Measurements from ENCODE around the gene WSB2. TPM values are rescaled to one million over a fixed set of nuclear protein-coding genes. Genes with fewer than 3 reads are reported as not detected.

WSB2 gene
- total and polyA plus RNA-seq, 4 donors, result 41.1 to 97.3 (median 69.3) TPM

GRCh38 chr12:118017926-118018325, 43.1 kb downstream of the WSB2 start:
- Histone ChIP-seq H3K4me1 (ENCODE audit: control insufficient read depth in 1 of 2, insufficient read depth in 2 of 2, low read length in 2 of 2) (no peaks in the 10 kb centered on the region), H3K27ac (ENCODE audit: low read depth in 1 of 2, low read length in 2 of 2) (no peak overlapping the region), H3K9me3 (ENCODE audit: control insufficient read depth, low read length) (no peaks in the 10 kb centered on the region), H3K4me3 (ENCODE audit: low read length in 2 of 2) (no peak overlapping the region), H3K36me3 (ENCODE audit: control insufficient read depth in 1 of 2, insufficient read depth in 2 of 2, low read length in 1 of 2) (peaks cover 0 to 2% of the 10 kb centered on the region in 2 donors), H3K27me3 (ENCODE audit: control insufficient read depth in 1 of 2, insufficient read depth in 2 of 2, low read length in 1 of 2) (no peaks in the 10 kb centered on the region)
- DNase-seq (no peak), ATAC-seq (ENCODE audit: low FRiP score) (no peak)
- intact Hi-C loops (cut with DNase I), result loop anchor here (5.0 to 10.0 kb wide), 3 partner anchors 34 to 143 kb away; no protein-coding TSS in a partner anchor

GRCh38 chr12:118016424-118017264, 44.3 kb downstream of the WSB2 start, which contains the start of gene RFC5:
Gene RFC5, plus strand, starts transcription at chr12:118016703. Its CDS starts 125 bp downstream, at chr12:118016828.
- no peaks in the 10 kb centered on the region for H3K9me3 ChIP-seq (ENCODE audit: control insufficient read depth, low read length)
- no peak within 1 kb of the TSS for H3K27ac ChIP-seq (ENCODE audit: low read depth in 1 of 2, low read length in 2 of 2)
- 0% methylated on average over 59 to 61 of the region's 61 CpGs for WGBS, 2 donors
- H3K4me1 ChIP-seq (ENCODE audit: control insufficient read depth in 1 of 2, insufficient read depth in 2 of 2, low read length in 2 of 2), result no peaks in the 10 kb centered on the region
- ATAC-seq (ENCODE audit: low FRiP score), result peak; percentile 99
- intact Hi-C loops (cut with DNase I), result loop anchor here (5.0 to 10.0 kb wide), 3 partner anchors 36 to 142 kb away; no protein-coding TSS in a partner anchor
- DNase-seq, result peak; percentile 99 to 100
- H3K27me3 ChIP-seq (ENCODE audit: control insufficient read depth in 1 of 2, insufficient read depth in 2 of 2, low read length in 1 of 2), result no peaks in the 10 kb centered on the region
- H3K4me3 ChIP-seq (ENCODE audit: low read length in 2 of 2), result peak within 1 kb of the TSS; percentile 13 to 52
- peaks cover 0 to 2% of the 10 kb centered on the region in 2 donors for H3K36me3 ChIP-seq (ENCODE audit: control insufficient read depth in 1 of 2, insufficient read depth in 2 of 2, low read length in 1 of 2)

DNA sequence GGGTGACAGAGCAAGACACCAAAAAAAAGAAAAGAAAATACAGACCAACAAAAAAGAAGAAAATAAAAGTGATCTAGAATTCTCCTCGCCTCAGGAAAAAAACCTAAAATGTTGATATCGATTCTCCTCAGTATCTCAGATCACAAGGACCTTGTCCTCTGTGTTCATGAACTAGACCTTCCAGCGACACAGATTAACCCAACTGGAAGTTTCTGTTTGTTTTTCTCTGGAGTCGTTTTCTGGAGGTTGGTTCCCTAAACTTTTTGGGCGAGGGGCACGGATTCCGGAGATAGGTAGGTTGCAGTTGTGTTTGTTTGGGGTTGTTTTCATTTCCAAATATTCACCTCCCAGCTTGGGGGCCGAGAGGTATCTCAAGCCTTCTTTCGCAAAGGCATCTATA, 45.0 kb downstream of the WSB2 start:
- Histone ChIP-seq H3K27ac (ENCODE audit: low read depth in 1 of 2, low read length in 2 of 2) (no peak overlapping the region), H3K4me3 (ENCODE audit: low read length in 2 of 2) (peak overlapping the region; percentile 1 to 13), H3K27me3 (ENCODE audit: control insufficient read depth in 1 of 2, insufficient read depth in 2 of 2, low read length in 1 of 2) (no peaks in the 10 kb centered on the region), H3K4me1 (ENCODE audit: control insufficient read depth in 1 of 2, insufficient read depth in 2 of 2, low read length in 2 of 2) (no peaks in the 10 kb centered on the region), H3K9me3 (ENCODE audit: control insufficient read depth, low read length) (no peaks in the 10 kb centered on the region), H3K36me3 (ENCODE audit: control insufficient read depth in 1 of 2, insufficient read depth in 2 of 2, low read length in 1 of 2) (peaks cover 0 to 2% of the 10 kb centered on the region in 2 donors)
- no peak for DNase-seq
- intact Hi-C loops (cut with DNase I), result loop anchor here (2.0 to 10.0 kb wide), 4 partner anchors 36 to 141 kb away; no protein-coding TSS in a partner anchor
- 23 to 28% methylated on average over 9 of the region's 9 CpGs for WGBS, 2 donors
- no peak for ATAC-seq (ENCODE audit: low FRiP score)

GRCh38 chr12:118015306-118015705, 45.7 kb downstream of the WSB2 start:
- 88 to 92% methylated on average over 2 of the region's 2 CpGs for WGBS, 2 donors
- DNase-seq (no peak), ATAC-seq (ENCODE audit: low FRiP score) (no peak)
- Histone ChIP-seq H3K36me3 (ENCODE audit: control insufficient read depth in 1 of 2, insufficient read depth in 2 of 2, low read length in 1 of 2) (peaks cover 0 to 2% of the 10 kb centered on the region in 2 donors), H3K4me1 (ENCODE audit: control insufficient read depth in 1 of 2, insufficient read depth in 2 of 2, low read length in 2 of 2) (no peaks in the 10 kb centered on the region), H3K27me3 (ENCODE audit: control insufficient read depth in 1 of 2, insufficient read depth in 2 of 2, low read length in 1 of 2) (no peaks in the 10 kb centered on the region), H3K4me3 (ENCODE audit: low read length in 2 of 2) (no peak overlapping the region), H3K27ac (ENCODE audit: low read depth in 1 of 2, low read length in 2 of 2) (no peak overlapping the region), H3K9me3 (ENCODE audit: control insufficient read depth, low read length) (no peaks in the 10 kb centered on the region)
- intact Hi-C loops (cut with DNase I), result loop anchor here (2.0 to 10.0 kb wide), 4 partner anchors 37 to 141 kb away; no protein-coding TSS in a partner anchor

DNA sequence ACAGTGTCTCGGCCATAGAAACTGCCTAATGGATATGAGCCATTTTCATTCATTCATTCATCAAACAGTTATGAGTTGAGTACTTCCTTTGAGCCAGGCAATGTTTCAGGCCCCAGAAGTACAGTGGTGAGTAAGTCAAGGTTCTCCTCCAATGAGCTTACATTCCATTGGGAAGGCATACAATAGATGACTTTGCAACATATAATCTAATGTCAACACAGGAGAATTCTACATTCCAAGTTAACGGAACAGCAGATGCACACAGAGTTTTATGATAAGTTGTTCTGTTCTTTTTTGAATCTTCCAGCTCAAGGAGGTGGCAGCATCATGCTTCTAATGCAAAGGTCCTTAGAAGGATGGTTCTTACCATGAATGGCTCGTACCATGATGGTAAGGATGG, 47.7 kb downstream of the WSB2 start:
- no peaks in the 10 kb centered on the region for H3K4me1 ChIP-seq (ENCODE audit: control insufficient read depth in 1 of 2, insufficient read depth in 2 of 2, low read length in 2 of 2)
- DNase-seq, result no peak
- intact Hi-C loops (cut with DNase I), result loop anchor here in 1 of 2 donors (10.0 kb wide), 1 partner anchor 138 kb away; no protein-coding TSS in a partner anchor
- H3K9me3 ChIP-seq (ENCODE audit: control insufficient read depth, low read length), result no peaks in the 10 kb centered on the region
- no peaks in the 10 kb centered on the region for H3K36me3 ChIP-seq (ENCODE audit: control insufficient read depth in 1 of 2, insufficient read depth in 2 of 2, low read length in 1 of 2)
- WGBS, 2 donors, result 75 to 76% methylated on average over 3 of the region's 3 CpGs
- no peak overlapping the region for H3K27ac ChIP-seq (ENCODE audit: low read depth in 1 of 2, low read length in 2 of 2)
- no peak for ATAC-seq (ENCODE audit: low FRiP score)
- H3K4me3 ChIP-seq (ENCODE audit: low read length in 2 of 2), result no peak overlapping the region
- peaks cover 0 to 1% of the 10 kb centered on the region in 2 donors for H3K27me3 ChIP-seq (ENCODE audit: control insufficient read depth in 1 of 2, insufficient read depth in 2 of 2, low read length in 1 of 2)

- DNase-seq (no peak), ATAC-seq (ENCODE audit: low FRiP score) (no peak)
- 89 to 96% methylated on average over 3 of the region's 3 CpGs for WGBS, 2 donors
- intact Hi-C loops (cut with DNase I), result loop anchor here in 1 of 2 donors (10.0 kb wide), 1 partner anchor 137 kb away; no protein-coding TSS in a partner anchor
- no peaks in the 10 kb centered on the region for H3K9me3 ChIP-seq (ENCODE audit: control insufficient read depth, low read length)
- no peak overlapping the region for H3K4me3 ChIP-seq (ENCODE audit: low read length in 2 of 2)
- no peaks in the 10 kb centered on the region for H3K36me3 ChIP-seq (ENCODE audit: control insufficient read depth in 1 of 2, insufficient read depth in 2 of 2, low read length in 1 of 2)
- H3K27ac ChIP-seq (ENCODE audit: low read depth in 1 of 2, low read length in 2 of 2), result no peak overlapping the region
- peaks cover 0 to 1% of the 10 kb centered on the region in 2 donors for H3K27me3 ChIP-seq (ENCODE audit: control insufficient read depth in 1 of 2, insufficient read depth in 2 of 2, low read length in 1 of 2)
- no peaks in the 10 kb centered on the region for H3K4me1 ChIP-seq (ENCODE audit: control insufficient read depth in 1 of 2, insufficient read depth in 2 of 2, low read length in 2 of 2)
Measured at GRCh38 chr12:118011961-118012360, 49.0 kb downstream of the WSB2 start.

GRCh38 chr12:118011377-118011776, 49.6 kb downstream of the WSB2 start:
- Histone ChIP-seq H3K36me3 (ENCODE audit: control insufficient read depth in 1 of 2, insufficient read depth in 2 of 2, low read length in 1 of 2) (no peaks in the 10 kb centered on the region), H3K27ac (ENCODE audit: low read depth in 1 of 2, low read length in 2 of 2) (no peak overlapping the region), H3K27me3 (ENCODE audit: control insufficient read depth in 1 of 2, insufficient read depth in 2 of 2, low read length in 1 of 2) (peaks cover 0 to 1% of the 10 kb centered on the region in 2 donors), H3K4me1 (ENCODE audit: control insufficient read depth in 1 of 2, insufficient read depth in 2 of 2, low read length in 2 of 2) (no peaks in the 10 kb centered on the region), H3K9me3 (ENCODE audit: control insufficient read depth, low read length) (no peaks in the 10 kb centered on the region), H3K4me3 (ENCODE audit: low read length in 2 of 2) (no peak overlapping the region)
- 97 to 99% methylated on average over 3 of the region's 3 CpGs for WGBS, 2 donors
- DNase-seq, result no peak
- ATAC-seq (ENCODE audit: low FRiP score), result no peak
- intact Hi-C loops (cut with DNase I), result loop anchor here in 1 of 2 donors (10.0 kb wide), 1 partner anchor 137 kb away; no protein-coding TSS in a partner anchor

DNA sequence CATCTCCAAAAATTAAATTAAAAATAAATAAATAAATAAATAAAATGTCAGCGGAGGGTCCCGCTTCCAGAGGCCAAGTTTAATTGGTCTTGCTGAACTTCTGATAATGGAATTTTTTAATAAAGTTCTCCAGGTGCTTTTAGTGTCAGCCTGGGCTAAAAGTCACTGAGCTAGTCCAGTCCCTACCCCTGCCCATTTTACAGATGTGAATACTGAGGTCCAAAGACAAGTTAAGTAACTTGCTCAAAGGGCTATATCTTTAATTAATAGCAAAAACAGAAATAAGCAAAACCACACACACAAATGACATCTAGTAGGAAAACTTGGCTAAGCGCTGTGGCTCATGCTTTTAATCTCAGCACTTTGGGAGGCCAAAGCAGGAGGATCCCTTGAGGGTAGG, 50.1 kb downstream of the WSB2 start:
- WGBS, 2 donors, result 95 to 96% methylated on average over 3 of the region's 3 CpGs
- H3K27ac ChIP-seq (ENCODE audit: low read depth in 1 of 2, low read length in 2 of 2), result no peak overlapping the region
- no peaks in the 10 kb centered on the region for H3K36me3 ChIP-seq (ENCODE audit: control insufficient read depth in 1 of 2, insufficient read depth in 2 of 2, low read length in 1 of 2)
- H3K4me3 ChIP-seq (ENCODE audit: low read length in 2 of 2), result no peak overlapping the region
- peaks cover 0 to 1% of the 10 kb centered on the region in 2 donors for H3K27me3 ChIP-seq (ENCODE audit: control insufficient read depth in 1 of 2, insufficient read depth in 2 of 2, low read length in 1 of 2)
- ATAC-seq (ENCODE audit: low FRiP score) (no peak), DNase-seq (no peak)
- no peaks in the 10 kb centered on the region for H3K4me1 ChIP-seq (ENCODE audit: control insufficient read depth in 1 of 2, insufficient read depth in 2 of 2, low read length in 2 of 2)
- intact Hi-C loops (cut with DNase I), result loop anchor here in 1 of 2 donors (10.0 kb wide), 1 partner anchor 136 kb away; no protein-coding TSS in a partner anchor
- no peaks in the 10 kb centered on the region for H3K9me3 ChIP-seq (ENCODE audit: control insufficient read depth, low read length)

Data from aorta (tissue), 5 donors.